Cardiac muscle cell (in vitro differentiated cells and primary cell): ENCODE measurements around the gene KIAA1549. TPM values are rescaled to one million over a fixed set of nuclear protein-coding genes. Genes with fewer than 3 reads are reported as not detected.

Experiments
- DNase-seq, 2 donors: peaks; one replicate each; pipeline versions ENCODE4 v3.0.0 to v3.0.0-alpha.2; 2010 to 2017; ENCODE audit warnings: low read depth in 1 of 2, low spot score in 1 of 2
- H3K27ac ChIP-seq: fragments of 200-600 bp; sonication (generic); 2 replicates; pipeline ENCODE4 v1.5.1; 2016
- H3K27me3 ChIP-seq: fragments of 200-600 bp; sonication (generic); 2 replicates; pipeline ENCODE4 v1.6.0; 2016; ENCODE audit warnings: control low read depth
- H3K36me3 ChIP-seq: fragments of 200-600 bp; sonication (generic); 2 replicates; pipeline ENCODE4 v1.5.1; 2016; ENCODE audit warnings: control low read depth
- H3K4me1 ChIP-seq: fragments of 200-600 bp; sonication (generic); 2 replicates; pipeline ENCODE4 v1.8.1; 2017; ENCODE audit warnings: low read depth, mild to moderate bottlenecking, mixed run types
- H3K4me3 ChIP-seq: fragments of 200-600 bp; sonication (generic); 2 replicates; pipeline ENCODE4 v1.5.1; 2016; ENCODE audit warnings: mild to moderate bottlenecking
- H3K9me3 ChIP-seq: fragments of 200-600 bp; sonication (generic); 2 replicates; pipeline ENCODE4 v1.5.1; 2017; ENCODE audit warnings: low read depth, mild to moderate bottlenecking, control low read depth
- polyA plus RNA-seq: library from polyadenylated mRNA; unstranded; fragments of >200 nt; fragmentation: Nextera tagmentation; extraction: Ambion mirVana; gene quantifications from 2 replicates; pipeline ENCODE4 v1.2.1, GENCODE V29; 2016
- total RNA-seq: library from RNA; depleted of rRNA; stranded (reverse); fragments of >200 nt; gene quantifications from 2 replicates; pipeline ENCODE4 v1.2.3, GENCODE V29; 2016
- TF ChIP-seq, protein P1 (sequence below): IDR thresholded peaks from 2 replicates; pipeline ENCODE4 v1.5.1; 2012; ENCODE audit warnings: low read depth, mild to moderate bottlenecking, low read length

KIAA1549 gene
- total and polyA plus RNA-seq, 2 experiments from 2014 or later = 7.5 to 13.6 TPM

DNA sequence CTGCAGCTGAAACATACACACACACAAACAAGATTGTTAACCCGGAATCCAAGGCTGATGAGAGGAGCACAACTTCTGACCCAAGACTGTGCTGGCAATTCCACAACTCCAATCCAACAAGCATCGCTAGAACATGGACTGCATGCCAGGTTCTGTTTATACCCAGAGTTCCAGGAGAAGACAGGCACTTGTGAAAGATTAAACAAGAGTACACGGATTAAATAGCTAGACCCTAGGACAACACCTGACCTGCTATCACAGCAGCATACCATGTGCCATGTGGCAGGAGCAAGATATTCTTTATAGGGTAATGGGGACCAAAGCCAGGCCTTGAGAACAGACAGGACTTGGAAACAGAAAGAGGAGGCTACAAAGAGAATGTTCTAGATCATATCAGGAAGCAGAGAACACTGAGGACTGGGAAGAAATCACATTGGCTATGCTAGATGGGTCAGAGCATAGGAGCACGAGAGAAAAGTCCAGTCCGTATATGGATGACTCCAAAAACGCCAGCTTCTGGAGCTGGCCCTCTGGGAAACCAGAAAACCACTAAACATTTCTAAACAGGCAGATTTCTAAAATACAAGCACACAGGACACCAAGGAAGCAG is 99.5 kb downstream of the KIAA1549 start:
- DNase-seq = no peak
- no peak overlapping the region for H3K27ac ChIP-seq
- H3K4me1 ChIP-seq = peaks cover 9% of the 10 kb centered on the region
- H3K27me3 ChIP-seq = no peaks in the 10 kb centered on the region
- no peak overlapping the region for H3K4me3 ChIP-seq
- peaks cover 4% of the 10 kb centered on the region for H3K36me3 ChIP-seq
- TF ChIP-seq, protein P1, sequence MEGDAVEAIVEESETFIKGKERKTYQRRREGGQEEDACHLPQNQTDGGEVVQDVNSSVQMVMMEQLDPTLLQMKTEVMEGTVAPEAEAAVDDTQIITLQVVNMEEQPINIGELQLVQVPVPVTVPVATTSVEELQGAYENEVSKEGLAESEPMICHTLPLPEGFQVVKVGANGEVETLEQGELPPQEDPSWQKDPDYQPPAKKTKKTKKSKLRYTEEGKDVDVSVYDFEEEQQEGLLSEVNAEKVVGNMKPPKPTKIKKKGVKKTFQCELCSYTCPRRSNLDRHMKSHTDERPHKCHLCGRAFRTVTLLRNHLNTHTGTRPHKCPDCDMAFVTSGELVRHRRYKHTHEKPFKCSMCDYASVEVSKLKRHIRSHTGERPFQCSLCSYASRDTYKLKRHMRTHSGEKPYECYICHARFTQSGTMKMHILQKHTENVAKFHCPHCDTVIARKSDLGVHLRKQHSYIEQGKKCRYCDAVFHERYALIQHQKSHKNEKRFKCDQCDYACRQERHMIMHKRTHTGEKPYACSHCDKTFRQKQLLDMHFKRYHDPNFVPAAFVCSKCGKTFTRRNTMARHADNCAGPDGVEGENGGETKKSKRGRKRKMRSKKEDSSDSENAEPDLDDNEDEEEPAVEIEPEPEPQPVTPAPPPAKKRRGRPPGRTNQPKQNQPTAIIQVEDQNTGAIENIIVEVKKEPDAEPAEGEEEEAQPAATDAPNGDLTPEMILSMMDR = no peak
- no peaks in the 10 kb centered on the region for H3K9me3 ChIP-seq

DNA sequence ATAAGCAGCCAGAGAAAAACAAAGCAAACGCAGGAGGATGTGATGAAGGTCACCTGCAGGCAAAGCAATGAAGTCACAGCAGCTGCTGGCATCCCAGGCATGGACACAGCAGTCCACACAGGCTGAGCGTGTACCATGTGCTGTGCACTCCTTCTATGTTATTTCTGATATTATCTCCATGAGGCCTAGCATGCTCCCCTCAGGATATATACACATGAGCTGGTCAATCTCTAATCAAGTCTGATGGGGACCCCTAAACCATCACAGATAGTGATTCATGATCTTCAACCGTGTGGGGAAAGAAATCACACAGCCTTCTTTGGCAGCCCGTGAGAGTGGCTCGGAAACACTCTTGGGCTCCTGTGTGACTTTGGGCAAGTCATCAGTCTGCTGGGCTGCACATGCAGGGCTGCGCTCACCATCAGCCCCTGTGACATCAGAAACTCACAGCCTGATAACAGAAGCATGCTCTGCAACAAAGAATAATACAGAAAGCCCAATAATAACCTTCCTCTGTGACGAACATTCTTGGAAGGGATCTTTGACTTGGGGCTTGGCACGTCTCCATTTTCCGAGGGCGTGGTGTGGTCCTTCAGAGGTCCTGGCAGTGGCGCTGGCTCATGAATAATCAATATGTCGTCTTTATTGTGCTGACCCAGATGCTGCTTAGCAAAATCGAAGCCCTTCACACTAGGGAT is 100.2 kb downstream of the KIAA1549 start:
- H3K9me3 ChIP-seq = no peaks in the 10 kb centered on the region
- peak in 1 of 2 donors; percentile 52 for DNase-seq
- TF ChIP-seq, protein P1 = no peak
- no peaks in the 10 kb centered on the region for H3K27me3 ChIP-seq
- H3K4me3 ChIP-seq = no peak overlapping the region
- H3K36me3 ChIP-seq = peaks cover 4% of the 10 kb centered on the region
- peaks cover 9% of the 10 kb centered on the region for H3K4me1 ChIP-seq
- no peak overlapping the region for H3K27ac ChIP-seq

DNA sequence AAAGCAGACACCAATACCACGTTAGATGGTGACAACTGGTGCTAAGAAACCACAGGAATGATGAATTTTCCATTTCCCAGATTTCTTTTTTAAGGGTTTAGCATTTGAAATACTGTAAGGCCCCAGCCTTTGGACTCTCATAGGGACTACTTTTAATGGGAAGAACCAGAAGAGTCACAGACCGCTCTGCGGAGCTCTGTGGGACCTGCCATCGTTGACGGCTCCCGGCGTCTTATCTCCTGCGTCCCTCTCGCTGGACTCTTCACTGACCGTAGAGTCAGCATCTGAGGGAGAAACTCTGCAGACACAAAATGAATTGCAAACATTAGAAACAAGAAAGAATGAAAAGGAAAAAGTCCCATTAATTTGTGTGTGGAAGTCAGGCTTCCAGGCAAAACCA is 101.8 kb downstream of the KIAA1549 start:
- Histone ChIP-seq H3K4me3 (no peak overlapping the region), H3K9me3 (no peaks in the 10 kb centered on the region), H3K27ac (peak overlapping the region; percentile 17), H3K27me3 (no peaks in the 10 kb centered on the region), H3K36me3 (peaks cover 4% of the 10 kb centered on the region), H3K4me1 (peaks cover 9% of the 10 kb centered on the region)
- peak in 1 of 2 donors; percentile 7 for DNase-seq
- TF ChIP-seq, protein P1 = no peak

DNA sequence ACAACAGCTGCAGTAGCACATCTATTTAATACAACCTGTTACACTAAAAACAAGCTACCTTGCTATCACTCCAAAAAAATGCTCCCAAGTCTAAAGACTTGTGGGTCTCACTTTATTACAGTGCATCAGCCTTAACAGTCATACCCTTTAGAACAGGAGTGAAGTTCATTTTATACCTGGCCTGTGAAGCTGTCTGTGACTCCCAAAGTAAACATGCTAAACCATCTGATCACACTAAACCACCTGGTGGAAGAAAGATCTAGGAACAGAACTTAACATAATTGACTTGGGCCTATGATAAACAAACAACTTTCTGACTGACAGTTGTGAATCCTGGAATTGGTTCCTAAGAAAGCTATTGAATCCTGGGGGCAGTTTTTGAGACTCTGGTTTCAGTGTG is 102.3 kb downstream of the KIAA1549 start:
- TF ChIP-seq, protein P1 = no peak
- H3K27ac ChIP-seq = no peak overlapping the region
- no peaks in the 10 kb centered on the region for H3K27me3 ChIP-seq
- no peaks in the 10 kb centered on the region for H3K9me3 ChIP-seq
- no peak overlapping the region for H3K4me3 ChIP-seq
- no peak for DNase-seq
- H3K4me1 ChIP-seq = peaks cover 9% of the 10 kb centered on the region
- H3K36me3 ChIP-seq = peaks cover 4% of the 10 kb centered on the region

DNA sequence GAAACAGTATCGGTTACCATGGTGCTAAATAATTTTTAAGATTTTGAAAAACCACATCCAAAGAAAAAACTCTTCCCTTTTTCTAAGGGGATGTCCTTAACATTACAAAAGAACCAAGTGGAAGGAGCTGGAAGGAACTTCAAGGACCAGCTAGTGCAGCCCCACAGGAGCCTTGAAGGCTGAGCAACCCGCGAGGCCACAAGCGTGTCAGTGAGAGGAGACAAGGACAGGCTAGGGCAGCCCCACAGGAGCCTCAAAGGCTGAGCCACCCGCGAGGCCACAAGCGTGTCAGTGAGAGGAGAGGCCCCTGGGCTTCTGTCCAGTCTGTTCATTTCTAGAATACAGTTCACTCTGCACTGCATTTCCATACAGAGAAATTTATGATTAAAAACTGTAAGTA is 103.1 kb downstream of the KIAA1549 start:
- Histone ChIP-seq H3K4me1 (peaks cover 9% of the 10 kb centered on the region), H3K27me3 (no peaks in the 10 kb centered on the region), H3K36me3 (peaks cover 4% of the 10 kb centered on the region), H3K27ac (no peak overlapping the region), H3K4me3 (no peak overlapping the region), H3K9me3 (no peaks in the 10 kb centered on the region)
- TF ChIP-seq, protein P1 = no peak
- no peak for DNase-seq
